ENCODE results near the gene CPN1. TPM values are rescaled to one million over a fixed set of nuclear protein-coding genes. Genes with fewer than 3 reads are reported as not detected.
"Not testable (repeated sequence)": the region's sequence is repeated elsewhere in the genome, so short reads cannot be mapped to it uniquely, and the experiment has no call there.

The CPN1 gene
- total RNA-seq: not detected

GRCh38 chr10:100081075-100082001 lies at the start of gene CPN1:
TSS of gene CPN1 (minus strand) at chr10:100081869. CDS start at chr10:100081625, 244 bp downstream.
- Mint-ChIP-seq H3K27ac (no peak within 1 kb of the TSS), H3K27me3 (peaks cover 20% of the 10 kb centered on the region), H3K4me3 (no peak within 1 kb of the TSS), H3K36me3 (no peaks in the 10 kb centered on the region), H3K4me1 (no peaks in the 10 kb centered on the region), H3K9me3 (no peaks in the 10 kb centered on the region)
- DNase-seq: no peak
- POLR2A ChIA-PET: no interaction called here
- no peak for ATAC-seq (ENCODE audit: low read depth)

- ATAC-seq (ENCODE audit: low read depth) (no peak), DNase-seq (no peak)
- Mint-ChIP-seq H3K4me3 (no peak overlapping the region), H3K27ac (no peak overlapping the region), H3K4me1 (peaks cover 3% of the 10 kb centered on the region), H3K9me3 (peaks cover 6% of the 10 kb centered on the region), H3K27me3 (peaks cover 17% of the 10 kb centered on the region), H3K36me3 (no peaks in the 10 kb centered on the region)
- POLR2A ChIA-PET: interaction anchor here (0.5 kb wide), 1 partner anchor 236 kb away, joined by 3 read pairs; no protein-coding TSS in a partner anchor
Measured at GRCh38 chr10:100130831-100131230, 49.2 kb upstream of the CPN1 start.

GRCh38 chr10:100129424-100129823 lies 47.8 kb upstream of the CPN1 start:
- DNase-seq (no peak), ATAC-seq (ENCODE audit: low read depth) (no peak)
- Mint-ChIP-seq H3K36me3 (no peaks in the 10 kb centered on the region), H3K9me3 (peaks cover 3% of the 10 kb centered on the region), H3K4me3 (no peak overlapping the region), H3K27me3 (peaks cover 16% of the 10 kb centered on the region), H3K4me1 (peaks cover 3% of the 10 kb centered on the region), H3K27ac (no peak overlapping the region)
- POLR2A ChIA-PET: no interaction called here

GRCh38 chr10:100128951-100129350 lies 47.3 kb upstream of the CPN1 start:
- H3K9me3 Mint-ChIP-seq: peaks cover 2% of the 10 kb centered on the region
- peaks cover 5% of the 10 kb centered on the region for H3K4me1 Mint-ChIP-seq
- no peak overlapping the region for H3K4me3 Mint-ChIP-seq
- no peak for DNase-seq
- no peaks in the 10 kb centered on the region for H3K36me3 Mint-ChIP-seq
- ATAC-seq (ENCODE audit: low read depth): no peak
- H3K27me3 Mint-ChIP-seq: peaks cover 16% of the 10 kb centered on the region
- POLR2A ChIA-PET: no interaction called here
- no peak overlapping the region for H3K27ac Mint-ChIP-seq

- H3K4me3 Mint-ChIP-seq; H3K36me3 Mint-ChIP-seq; ATAC-seq (ENCODE audit: low read depth); DNase-seq; H3K27ac Mint-ChIP-seq; H3K27me3 Mint-ChIP-seq; POLR2A ChIA-PET; H3K9me3 Mint-ChIP-seq: not testable (repeated sequence)
- peaks cover 17% of the 10 kb centered on the region for H3K4me1 Mint-ChIP-seq
Measured at GRCh38 chr10:100125335-100125734, 43.7 kb upstream of the CPN1 start.

GRCh38 chr10:100124097-100124496 lies 42.4 kb upstream of the CPN1 start:
- Mint-ChIP-seq H3K27me3 (peaks cover 7% of the 10 kb centered on the region), H3K9me3 (peaks cover 2% of the 10 kb centered on the region), H3K27ac (no peak overlapping the region), H3K4me3 (no peak overlapping the region), H3K36me3 (no peaks in the 10 kb centered on the region), H3K4me1 (peaks cover 17% of the 10 kb centered on the region)
- DNase-seq (no peak), ATAC-seq (ENCODE audit: low read depth) (no peak)
- POLR2A ChIA-PET: no interaction called here

- Mint-ChIP-seq H3K9me3 (peaks cover 2% of the 10 kb centered on the region), H3K27ac (peak overlapping the region; percentile 66), H3K4me1 (peaks cover 19% of the 10 kb centered on the region), H3K4me3 (peak overlapping the region; percentile 33), H3K36me3 (no peaks in the 10 kb centered on the region), H3K27me3 (peaks cover 3% of the 10 kb centered on the region)
- POLR2A ChIA-PET: no interaction called here
- DNase-seq (no peak), ATAC-seq (ENCODE audit: low read depth) (no peak)
Measured at GRCh38 chr10:100122780-100123179, 41.1 kb upstream of the CPN1 start.

GRCh38 chr10:100120550-100120949 lies 38.9 kb upstream of the CPN1 start:
- Mint-ChIP-seq H3K9me3 (peaks cover 2% of the 10 kb centered on the region), H3K4me3 (no peak overlapping the region), H3K27ac (no peak overlapping the region), H3K4me1 (peaks cover 19% of the 10 kb centered on the region), H3K27me3 (peaks cover 13% of the 10 kb centered on the region), H3K36me3 (no peaks in the 10 kb centered on the region)
- POLR2A ChIA-PET: interaction anchor here (0.6 to 1.0 kb wide), 2 partner anchors 165 to 194 kb away, joined by 3 read pairs; no protein-coding TSS in a partner anchor
- DNase-seq: no peak
- no peak for ATAC-seq (ENCODE audit: low read depth)

- no peak overlapping the region for H3K27ac Mint-ChIP-seq
- H3K27me3 Mint-ChIP-seq: peaks cover 14% of the 10 kb centered on the region
- H3K4me1 Mint-ChIP-seq: peaks cover 19% of the 10 kb centered on the region
- no peaks in the 10 kb centered on the region for H3K36me3 Mint-ChIP-seq
- H3K4me3 Mint-ChIP-seq: no peak overlapping the region
- POLR2A ChIA-PET: no interaction called here
- ATAC-seq (ENCODE audit: low read depth) (no peak), DNase-seq (no peak)
- H3K9me3 Mint-ChIP-seq: peaks cover 2% of the 10 kb centered on the region
Measured at GRCh38 chr10:100119726-100120125, 38.1 kb upstream of the CPN1 start.

- no peak overlapping the region for H3K27ac Mint-ChIP-seq
- POLR2A ChIA-PET: interaction anchor here (0.6 kb wide), 1 partner anchor 684 kb away, joined by 5 read pairs; no protein-coding TSS in a partner anchor
- ATAC-seq (ENCODE audit: low read depth) (no peak), DNase-seq (no peak)
- peaks cover 29% of the 10 kb centered on the region for H3K27me3 Mint-ChIP-seq
- no peaks in the 10 kb centered on the region for H3K9me3 Mint-ChIP-seq
- no peaks in the 10 kb centered on the region for H3K36me3 Mint-ChIP-seq
- H3K4me1 Mint-ChIP-seq: peaks cover 2% of the 10 kb centered on the region
- no peak overlapping the region for H3K4me3 Mint-ChIP-seq
Measured at GRCh38 chr10:100114976-100115770, 33.5 kb upstream of the CPN1 start.

GRCh38 chr10:100114460-100114859 lies 32.8 kb upstream of the CPN1 start:
- no peak for DNase-seq
- POLR2A ChIA-PET: interaction anchor here (0.6 kb wide), 1 partner anchor 683 kb away, joined by 5 read pairs; no protein-coding TSS in a partner anchor
- Mint-ChIP-seq H3K4me1 (peaks cover 3% of the 10 kb centered on the region), H3K27me3 (peaks cover 29% of the 10 kb centered on the region), H3K4me3 (no peak overlapping the region), H3K9me3 (no peaks in the 10 kb centered on the region), H3K27ac (no peak overlapping the region), H3K36me3 (no peaks in the 10 kb centered on the region)
- ATAC-seq (ENCODE audit: low read depth): no peak

GRCh38 chr10:100109670-100110069 lies 28.0 kb upstream of the CPN1 start:
- no peaks in the 10 kb centered on the region for H3K9me3 Mint-ChIP-seq
- peaks cover 22% of the 10 kb centered on the region for H3K27me3 Mint-ChIP-seq
- POLR2A ChIA-PET: no interaction called here
- no peak for ATAC-seq (ENCODE audit: low read depth)
- H3K36me3 Mint-ChIP-seq: no peaks in the 10 kb centered on the region
- no peak overlapping the region for H3K27ac Mint-ChIP-seq
- peaks cover 4% of the 10 kb centered on the region for H3K4me1 Mint-ChIP-seq
- no peak overlapping the region for H3K4me3 Mint-ChIP-seq
- DNase-seq: no peak

GRCh38 chr10:100106865-100107264 lies 25.2 kb upstream of the CPN1 start:
- Mint-ChIP-seq H3K9me3 (no peaks in the 10 kb centered on the region), H3K4me3 (no peak overlapping the region), H3K27ac (no peak overlapping the region), H3K27me3 (peaks cover 21% of the 10 kb centered on the region), H3K36me3 (no peaks in the 10 kb centered on the region), H3K4me1 (peaks cover 4% of the 10 kb centered on the region)
- ATAC-seq (ENCODE audit: low read depth) (no peak), DNase-seq (no peak)
- POLR2A ChIA-PET: no interaction called here

Data from activated naive CD8-positive, alpha-beta T cell treated with anti-CD3 and anti-CD28 coated beads, Interleukin-2, amount 10 ng/mL, durations not matched to agents 7 days and 5 days (primary cell).